ACHN (cell line): ENCODE measurements around the gene PLA2G6.

Source experiments
- DNase-seq: peaks from one replicate; pipeline ENCODE4 v3.0.0-alpha.2; 2015
- in situ Hi-C: cut with HindIII; loops from 2 replicates; pipeline ENCODE4 v1.10.0; 2017; ENCODE audit warnings: low sequenced_read_pairs, low pct_ligation_motif_present, low pct_unique_long_range_greater_than_20kb

Gene PLA2G6, protein sequence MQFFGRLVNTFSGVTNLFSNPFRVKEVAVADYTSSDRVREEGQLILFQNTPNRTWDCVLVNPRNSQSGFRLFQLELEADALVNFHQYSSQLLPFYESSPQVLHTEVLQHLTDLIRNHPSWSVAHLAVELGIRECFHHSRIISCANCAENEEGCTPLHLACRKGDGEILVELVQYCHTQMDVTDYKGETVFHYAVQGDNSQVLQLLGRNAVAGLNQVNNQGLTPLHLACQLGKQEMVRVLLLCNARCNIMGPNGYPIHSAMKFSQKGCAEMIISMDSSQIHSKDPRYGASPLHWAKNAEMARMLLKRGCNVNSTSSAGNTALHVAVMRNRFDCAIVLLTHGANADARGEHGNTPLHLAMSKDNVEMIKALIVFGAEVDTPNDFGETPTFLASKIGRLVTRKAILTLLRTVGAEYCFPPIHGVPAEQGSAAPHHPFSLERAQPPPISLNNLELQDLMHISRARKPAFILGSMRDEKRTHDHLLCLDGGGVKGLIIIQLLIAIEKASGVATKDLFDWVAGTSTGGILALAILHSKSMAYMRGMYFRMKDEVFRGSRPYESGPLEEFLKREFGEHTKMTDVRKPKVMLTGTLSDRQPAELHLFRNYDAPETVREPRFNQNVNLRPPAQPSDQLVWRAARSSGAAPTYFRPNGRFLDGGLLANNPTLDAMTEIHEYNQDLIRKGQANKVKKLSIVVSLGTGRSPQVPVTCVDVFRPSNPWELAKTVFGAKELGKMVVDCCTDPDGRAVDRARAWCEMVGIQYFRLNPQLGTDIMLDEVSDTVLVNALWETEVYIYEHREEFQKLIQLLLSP

DNA sequence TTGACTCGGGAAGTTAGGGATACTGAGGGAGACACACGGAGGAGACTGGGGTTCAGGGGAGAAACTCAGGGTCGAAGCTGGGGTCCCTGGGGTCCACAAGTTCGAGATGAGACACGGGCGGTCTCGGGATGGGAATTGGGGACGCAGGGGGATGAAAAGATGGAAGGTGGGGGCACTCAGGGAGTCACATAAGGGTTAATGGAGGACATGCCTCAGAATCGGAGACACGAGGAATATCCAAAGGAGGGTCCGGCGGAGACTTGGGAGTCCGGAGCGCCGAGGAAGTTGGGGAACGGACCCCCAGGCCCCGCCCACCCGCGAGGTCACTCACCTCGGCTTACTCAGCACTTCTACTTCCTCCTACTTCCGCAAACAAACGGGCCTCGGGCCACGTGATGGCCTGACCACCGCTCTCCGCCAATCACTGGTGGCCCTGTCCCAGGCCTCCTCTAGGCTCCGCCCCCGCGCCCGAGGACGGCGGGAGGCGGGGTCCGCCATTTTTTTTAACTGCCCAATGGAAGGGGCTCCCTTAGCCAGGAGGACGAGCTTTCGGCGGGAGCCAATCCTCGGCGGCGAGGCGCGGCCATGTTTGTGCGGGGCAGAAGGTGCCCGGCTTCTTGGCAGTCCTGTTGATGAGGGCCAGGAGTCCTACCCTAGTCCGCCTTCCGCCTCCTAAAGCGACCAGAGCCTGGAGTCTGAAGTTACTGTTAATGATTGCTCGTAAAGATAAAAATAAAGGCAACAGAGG, at the start of gene PLA2G6:
PLA2G6 (minus strand) TSS at position 378 of the 748 bp plus-strand sequence. CDS start 12,404 bp downstream, outside the sequence.
- in situ Hi-C loops: no loop called here
- DNase-seq: peak; percentile 98

DNA sequence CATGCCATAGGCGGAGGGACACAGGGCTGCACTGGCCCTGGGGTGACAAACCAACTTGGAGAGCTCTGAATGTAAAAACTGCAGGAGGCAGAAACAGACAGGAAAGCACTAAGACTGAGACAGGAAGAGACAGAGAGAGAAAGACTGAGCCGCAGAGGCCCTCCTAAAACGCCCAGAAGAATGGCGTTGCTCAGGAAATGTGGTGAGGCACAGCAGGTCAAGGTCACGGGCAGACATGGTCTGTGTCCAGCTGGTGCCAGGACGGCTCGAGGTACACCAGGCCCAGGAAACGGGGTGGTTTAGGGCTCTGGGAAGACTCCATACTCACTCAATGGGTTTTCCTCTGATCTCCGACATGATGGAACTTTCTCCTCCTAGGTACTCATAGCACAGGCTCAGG, 49.3 kb upstream of the PLA2G6 start:
- no peak for DNase-seq
- in situ Hi-C loops: no loop called here

DNA sequence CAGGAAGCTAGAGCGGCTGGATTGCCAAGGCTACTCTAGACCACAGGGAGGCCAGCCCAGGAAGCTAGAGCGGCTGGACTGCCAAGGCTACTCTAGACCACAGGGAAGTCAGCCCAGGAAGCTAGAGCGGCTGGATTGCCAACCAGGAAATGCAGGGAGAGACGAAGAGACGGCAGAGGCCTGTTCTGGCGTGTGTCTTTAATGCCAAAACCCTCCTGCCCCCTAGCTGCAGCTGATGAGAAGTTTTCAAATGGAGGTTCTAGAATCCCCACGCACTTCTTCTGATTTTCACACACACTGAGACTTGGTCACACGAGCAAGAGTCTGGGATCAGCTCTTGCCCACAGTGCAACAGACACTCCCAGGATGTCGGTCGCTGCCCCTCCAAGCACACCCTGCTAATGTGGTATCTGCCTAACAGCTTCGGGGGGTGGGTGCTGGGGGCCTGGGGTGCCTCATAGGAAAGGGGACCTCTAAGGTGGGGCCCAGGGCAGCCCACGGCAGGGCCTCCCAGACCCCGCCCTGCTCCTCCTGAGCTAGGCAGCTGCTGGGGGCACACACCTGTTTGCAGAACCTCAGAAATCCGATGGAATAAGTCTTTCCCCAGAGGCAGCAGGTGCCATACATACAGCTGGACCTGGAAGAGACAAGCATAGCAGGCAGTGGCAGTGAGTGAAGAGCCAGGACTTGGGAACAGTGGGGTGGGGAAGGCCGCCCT, 48.6 kb upstream of the PLA2G6 start:
- in situ Hi-C loops: no loop called here
- DNase-seq: peak; percentile 35

DNA sequence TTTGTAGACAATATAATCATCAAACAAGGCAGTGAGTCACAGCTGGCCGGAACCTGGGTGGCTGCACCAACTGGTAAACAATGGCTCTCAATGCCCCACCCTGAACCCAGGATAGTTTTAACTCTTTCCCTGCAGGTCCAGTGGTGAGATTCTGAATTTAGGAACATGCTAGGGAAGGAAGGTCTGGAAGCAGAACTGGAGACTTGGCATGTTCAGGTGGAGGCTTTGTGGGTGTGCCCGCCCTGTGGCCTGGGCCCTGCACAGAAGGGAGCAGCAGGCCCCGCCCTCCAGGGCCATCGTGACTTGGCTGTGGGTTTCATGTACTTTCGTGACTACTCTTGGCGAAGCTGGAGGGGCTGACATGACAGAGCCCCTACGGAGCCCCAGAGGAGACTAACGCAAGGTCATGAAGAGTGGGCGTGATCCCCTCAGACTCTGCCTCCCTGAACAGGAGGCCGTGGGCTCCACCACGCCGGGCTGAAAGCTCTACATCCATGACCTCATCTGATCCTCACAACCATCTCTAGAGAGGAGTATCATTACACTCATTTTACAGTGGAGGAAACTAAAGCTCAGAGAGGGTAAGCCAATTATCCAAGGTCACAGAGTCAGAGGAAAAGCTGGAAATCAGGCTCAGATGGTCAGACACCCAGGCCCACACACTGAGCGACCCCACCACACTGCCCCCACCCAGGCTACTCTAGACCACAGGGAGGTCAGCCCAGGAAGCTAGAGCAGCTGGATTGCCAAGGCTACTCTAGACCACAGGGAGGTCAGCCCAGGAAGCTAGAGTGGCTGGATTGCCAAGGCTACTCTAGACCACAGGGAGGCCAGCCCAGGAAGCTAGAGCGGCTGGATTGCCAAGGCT, 47.5 kb upstream of the PLA2G6 start:
- no peak for DNase-seq
- in situ Hi-C loops: no loop called here

DNA sequence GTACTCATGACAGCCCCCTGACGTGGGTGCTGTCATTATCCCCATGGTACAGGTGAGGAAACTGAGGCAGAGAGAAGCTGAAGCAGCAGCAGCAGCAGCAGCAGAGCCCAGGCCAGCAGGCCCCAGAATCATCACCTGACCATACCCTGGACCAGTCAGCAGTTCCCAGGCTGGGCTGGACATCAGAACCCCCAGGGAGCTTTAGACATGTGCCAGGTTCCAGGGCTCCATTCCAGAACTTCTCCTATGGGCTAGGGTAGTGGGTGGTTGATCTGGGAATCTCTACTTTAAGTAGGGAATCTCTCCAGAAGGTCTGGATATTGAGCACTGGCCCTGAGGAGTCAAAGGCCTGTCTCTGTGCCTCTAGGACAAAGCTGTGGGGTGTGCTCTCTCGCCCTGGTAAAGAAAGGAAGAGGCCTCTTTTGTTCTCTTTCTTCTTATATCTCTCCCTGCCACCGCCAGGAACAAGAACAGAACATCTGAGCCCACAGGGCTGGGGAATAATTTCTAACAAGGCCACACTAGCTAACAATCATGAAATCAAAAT, 46.8 kb upstream of the PLA2G6 start:
- in situ Hi-C loops: no loop called here
- no peak for DNase-seq

DNA sequence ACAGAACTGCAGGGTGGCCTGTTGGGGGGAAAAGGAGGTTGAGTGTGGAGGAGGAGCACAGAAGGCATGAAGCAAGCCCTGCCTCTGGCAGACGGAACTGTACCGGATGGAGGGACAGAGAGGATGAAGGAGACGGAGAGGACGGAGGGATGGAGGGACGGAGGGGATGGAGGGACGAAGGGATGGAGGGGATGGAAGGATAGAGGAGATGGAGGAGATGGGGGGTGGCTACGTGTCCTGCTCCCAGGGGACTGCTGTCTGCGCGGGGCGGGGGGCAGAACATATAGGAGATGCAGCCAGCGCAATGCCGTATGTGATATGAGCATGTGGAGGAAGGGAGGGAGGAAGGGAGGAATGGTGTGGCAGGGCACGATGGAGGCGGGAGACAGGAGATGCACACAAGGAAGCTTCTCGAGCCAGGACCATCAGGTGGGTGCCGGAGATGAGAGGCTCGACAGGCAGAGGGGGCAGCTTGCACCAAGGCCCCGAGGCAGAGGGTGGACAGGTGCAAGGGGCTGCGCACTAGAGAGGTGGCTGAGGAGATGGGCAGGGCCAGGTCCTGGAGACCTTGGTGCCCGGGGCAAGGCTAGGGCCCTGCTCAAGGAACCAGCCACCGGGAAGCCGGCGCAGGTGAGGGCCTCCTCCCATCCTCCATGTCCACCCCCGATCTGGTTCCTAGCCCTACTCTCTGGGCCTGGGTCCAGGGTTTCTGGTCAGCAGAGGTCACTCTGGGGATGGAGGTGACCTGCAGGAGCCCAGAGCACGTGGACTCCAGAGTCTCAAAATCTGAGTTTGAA, 45.4 kb upstream of the PLA2G6 start:
- in situ Hi-C loops: no loop called here
- DNase-seq: no peak

DNA sequence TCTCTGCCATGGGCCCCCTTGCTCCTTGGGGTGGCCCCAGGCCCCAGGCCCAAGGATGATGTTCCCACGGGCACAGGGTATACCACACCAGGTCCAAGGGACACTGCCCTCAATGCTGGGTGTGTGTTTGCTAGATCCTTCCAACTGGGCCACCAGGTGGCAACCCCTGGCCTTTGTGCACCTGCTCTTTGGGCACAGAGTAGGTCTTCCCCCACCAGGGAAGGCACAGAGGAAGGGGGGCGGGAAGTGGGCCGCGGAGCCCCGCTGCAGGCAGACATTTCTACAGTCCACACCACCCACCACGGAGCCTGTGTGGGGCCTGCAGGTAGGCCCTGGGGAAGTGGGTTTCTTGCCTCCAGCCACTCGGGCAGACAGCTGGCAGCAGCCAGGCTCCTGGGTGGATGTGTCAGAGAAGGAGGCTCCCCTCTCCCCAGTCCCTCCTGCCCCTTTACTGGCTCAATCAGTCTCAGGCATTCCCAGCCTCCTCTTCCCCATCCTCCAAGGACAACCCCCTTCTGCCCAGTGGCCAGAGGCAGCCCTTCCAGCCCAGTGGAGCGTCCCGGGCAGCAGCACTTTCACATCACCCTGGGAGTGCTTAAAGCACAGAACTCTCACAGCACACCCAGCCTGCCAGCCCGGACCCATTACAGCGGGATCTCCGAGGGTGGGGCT, 41.8 kb upstream of the PLA2G6 start:
- in situ Hi-C loops: no loop called here
- DNase-seq: peak; percentile 87

DNA sequence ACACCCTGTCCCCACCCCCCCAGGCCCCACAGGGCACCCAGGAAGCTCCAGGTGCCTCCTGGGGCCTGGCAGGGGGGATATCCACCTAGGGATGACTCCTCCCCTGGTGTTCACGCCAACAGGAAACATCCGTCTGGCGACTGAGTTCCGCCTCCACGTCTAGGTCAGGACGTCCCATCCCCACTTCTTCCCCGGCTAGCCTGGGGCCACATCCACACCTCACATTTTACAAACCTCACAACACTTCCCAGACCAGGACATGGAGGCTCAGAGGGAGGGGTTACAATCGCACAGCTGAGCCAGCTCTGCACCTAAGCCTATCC, 41.1 kb upstream of the PLA2G6 start:
- in situ Hi-C loops: no loop called here
- DNase-seq: no peak

DNA sequence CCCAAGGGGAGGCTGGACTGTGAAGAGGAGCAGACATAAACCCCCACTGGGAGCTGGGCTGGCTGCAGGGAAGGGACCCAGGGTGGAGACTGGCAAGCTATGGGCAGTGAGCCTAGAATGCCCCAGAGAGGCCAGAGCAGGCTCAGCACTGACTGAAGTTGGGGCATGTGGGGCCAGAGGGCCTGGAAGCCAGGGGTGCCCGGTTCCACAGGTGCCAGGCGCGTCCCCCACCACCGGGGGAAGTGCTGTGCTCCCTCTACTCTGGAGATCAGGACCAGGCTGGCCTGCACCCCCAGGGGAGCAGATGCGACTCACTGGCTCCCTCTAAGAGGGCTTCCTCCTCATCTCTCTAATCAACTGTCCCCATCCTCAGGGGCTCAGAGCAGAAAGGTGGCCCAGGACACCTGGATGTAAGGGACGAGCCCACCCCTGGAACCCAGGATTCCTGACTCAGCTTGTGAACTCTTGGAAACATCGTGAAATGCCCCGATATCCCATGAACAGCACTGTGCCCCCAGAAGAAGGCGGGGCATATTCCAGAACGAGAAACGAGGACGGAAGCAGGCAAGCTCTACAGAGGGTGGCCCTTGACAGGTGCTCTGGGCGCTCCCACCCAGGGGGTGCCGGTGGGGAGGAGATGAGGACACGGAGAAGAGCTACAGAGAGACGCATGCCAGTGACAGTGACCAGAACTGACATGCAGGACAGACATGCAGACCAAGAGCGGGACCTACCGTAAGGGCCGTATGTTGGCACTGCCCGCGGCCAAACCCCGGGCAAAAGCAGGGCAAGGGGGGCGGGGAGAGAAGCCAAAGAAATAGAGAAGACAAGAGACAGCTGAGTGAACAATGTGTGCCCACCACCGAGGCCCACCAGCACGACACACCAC, 40.5 kb upstream of the PLA2G6 start:
- in situ Hi-C loops: no loop called here
- DNase-seq: no peak

DNA sequence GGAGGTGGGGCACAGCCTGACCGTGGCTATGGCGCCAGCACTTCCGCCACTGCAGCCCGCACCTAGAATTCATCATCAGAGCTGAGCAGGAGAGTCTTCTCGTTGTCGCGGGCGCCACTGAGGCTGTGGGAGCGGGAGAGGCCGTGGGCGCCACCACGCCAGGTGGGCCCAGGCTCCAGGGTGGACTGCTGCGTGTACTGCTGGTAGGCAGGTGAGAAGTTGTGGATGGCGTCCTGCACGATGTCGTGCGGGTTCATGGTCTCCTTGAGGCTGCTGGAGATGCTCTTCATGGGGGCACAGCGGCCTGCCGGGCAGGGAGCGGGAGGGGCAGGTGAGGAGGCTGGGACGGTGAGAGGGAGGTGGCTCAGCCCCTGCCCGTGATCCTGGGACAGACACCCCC, 39.8 kb upstream of the PLA2G6 start:
- in situ Hi-C loops: no loop called here
- DNase-seq: no peak

DNA sequence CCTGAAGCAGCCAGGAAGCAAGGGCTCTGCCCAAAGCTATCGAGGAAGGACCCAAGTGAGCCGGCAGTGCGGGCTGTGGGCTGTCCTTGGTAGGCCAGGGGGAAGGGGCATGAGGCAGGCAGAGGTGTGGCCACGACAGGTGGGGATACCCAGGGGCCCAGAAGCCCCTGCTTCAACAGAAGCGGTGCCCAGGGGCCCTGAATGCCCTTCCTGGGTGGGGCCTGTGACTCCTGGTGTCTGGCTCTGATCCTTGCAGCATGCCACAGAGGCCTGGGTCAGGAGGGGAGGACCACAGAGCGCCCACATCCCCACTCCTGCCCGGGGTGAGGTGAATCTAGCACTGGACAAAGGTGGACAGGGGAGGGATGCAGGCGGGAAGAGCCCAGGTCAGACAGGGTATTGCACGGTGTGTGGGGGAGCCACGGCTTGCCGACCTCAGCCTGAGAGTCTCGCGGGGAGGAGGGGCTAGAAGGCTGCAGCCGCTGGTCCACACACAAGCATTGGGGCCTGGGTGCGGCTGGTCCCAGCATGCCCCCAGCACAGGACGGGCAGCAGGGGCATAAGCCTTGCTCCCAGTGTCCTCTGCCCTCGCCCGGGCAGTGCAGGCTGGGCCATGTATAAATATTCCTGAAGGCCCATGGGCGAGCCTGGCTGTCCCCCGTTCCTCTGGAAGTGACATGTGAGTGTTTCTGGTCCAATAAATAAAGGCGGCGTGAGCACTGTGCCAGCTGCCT, 39.2 kb upstream of the PLA2G6 start:
- DNase-seq: no peak

DNA sequence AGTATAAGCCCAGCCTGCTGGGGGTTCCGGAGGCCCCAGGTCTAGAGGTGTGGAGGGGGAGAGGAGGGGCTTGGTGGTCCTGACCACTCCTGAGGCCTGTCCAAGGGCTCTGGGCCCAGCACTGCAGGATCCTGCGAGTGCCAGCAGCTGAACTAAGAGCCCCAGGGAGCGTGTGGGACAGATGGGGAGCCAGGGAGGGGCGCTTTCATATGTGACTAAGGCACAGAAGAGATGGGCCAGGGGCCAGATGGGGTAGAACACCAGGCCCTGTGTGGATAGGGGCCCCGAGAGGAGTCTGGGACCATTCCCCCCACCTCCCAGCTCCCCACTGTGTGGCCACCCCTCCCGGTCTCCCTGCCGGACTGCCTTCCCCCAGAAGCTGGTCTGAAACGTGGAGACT, 38.5 kb upstream of the PLA2G6 start:
- in situ Hi-C loops: no loop called here
- DNase-seq: no peak

More for the DNA sequence above, 39.2 kb upstream of the PLA2G6 start:
- in situ Hi-C loops: no loop called here

DNA sequence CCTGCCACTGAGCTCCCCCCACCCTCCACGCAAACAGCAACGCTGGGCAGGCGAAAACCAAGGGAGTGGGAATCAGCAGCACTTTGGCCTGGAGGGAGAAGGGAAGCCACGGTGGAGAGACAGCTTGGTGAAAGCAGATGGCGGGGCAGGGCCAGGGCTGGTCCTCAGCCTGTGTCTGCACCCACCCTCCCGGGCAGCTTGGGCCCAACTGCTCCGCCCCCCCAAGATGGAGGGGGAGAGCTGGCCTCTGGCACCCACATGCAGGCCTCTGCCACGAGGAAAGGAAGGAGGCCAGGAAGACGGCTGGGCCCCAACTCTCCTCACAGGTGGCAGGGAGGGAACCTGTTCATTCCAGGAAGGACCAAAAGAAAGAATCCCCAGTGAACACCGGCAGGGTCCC, 38.0 kb upstream of the PLA2G6 start:
- DNase-seq: no peak
- in situ Hi-C loops: no loop called here

DNA sequence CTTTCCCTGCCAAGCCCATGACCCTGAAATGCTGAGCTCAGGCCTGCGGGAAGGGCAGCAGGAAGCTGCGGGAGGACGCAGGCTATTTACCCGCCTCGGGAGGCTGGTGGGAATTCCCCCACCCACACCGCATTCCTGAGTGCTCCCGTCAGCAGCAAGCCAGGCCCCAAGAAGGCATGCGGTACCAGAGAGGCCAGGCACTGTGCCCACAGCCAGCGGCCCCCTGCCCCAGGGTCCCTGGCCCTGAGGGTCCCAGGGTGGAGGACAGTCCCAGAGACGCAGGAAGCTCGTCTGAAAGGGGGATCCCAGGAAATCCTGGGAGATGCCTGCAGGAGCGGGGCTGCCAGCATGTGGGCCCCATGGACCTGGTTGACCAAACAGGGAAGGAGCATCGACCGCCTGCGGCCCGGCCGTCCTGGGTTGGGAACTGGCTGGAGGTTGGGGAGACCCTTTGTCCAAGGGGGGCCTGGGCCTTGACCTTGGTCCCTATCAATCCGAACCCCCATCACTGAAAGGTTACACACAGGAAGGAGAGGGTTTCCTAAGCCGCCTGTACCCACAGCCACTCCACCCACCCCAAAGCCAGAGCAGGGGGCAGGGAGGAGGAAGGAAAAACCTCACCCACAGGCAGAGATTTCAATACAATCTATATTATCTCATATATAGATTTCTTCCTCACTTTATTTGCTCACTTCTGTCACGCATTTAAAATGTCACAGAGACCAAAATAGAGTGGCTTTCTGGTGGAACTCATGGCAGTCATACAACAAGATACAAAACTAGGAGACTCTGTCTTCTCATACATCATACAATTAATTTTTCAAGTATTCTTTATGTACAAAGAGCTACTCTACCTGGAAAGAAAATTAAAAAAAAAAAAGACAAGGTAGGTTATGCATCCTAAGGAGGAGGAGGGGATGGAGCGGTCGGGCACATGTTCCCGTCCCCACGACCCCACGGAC, 37.3 kb upstream of the PLA2G6 start:
- in situ Hi-C loops: no loop called here
- DNase-seq: peak; percentile 91
